GM10266 (cell line): Measurements from ENCODE around the gene KLHL35.
"Not testable (repeated sequence)": the region's sequence is repeated elsewhere in the genome, so short reads cannot be mapped to it uniquely, and the experiment has no call there.

ENCODE experiments used
- DNase-seq: peaks from one replicate; pipeline ENCODE4 v3.0.0; 2012; ENCODE audit errors: extremely low spot score
- TF ChIP-seq, protein P1 (sequence below): IDR thresholded peaks from 2 replicates; pipeline ENCODE4 v1.5.1; 2012; ENCODE audit warnings: mild to moderate bottlenecking, low read depth; ENCODE audit not compliant: control insufficient read depth, insufficient read depth; ENCODE audit errors: missing control alignments

Gene KLHL35

GRCh38 chr11:75383246-75383645 lies 49.8 kb downstream of the KLHL35 start:
- no peak for DNase-seq
- TF ChIP-seq, protein P1, sequence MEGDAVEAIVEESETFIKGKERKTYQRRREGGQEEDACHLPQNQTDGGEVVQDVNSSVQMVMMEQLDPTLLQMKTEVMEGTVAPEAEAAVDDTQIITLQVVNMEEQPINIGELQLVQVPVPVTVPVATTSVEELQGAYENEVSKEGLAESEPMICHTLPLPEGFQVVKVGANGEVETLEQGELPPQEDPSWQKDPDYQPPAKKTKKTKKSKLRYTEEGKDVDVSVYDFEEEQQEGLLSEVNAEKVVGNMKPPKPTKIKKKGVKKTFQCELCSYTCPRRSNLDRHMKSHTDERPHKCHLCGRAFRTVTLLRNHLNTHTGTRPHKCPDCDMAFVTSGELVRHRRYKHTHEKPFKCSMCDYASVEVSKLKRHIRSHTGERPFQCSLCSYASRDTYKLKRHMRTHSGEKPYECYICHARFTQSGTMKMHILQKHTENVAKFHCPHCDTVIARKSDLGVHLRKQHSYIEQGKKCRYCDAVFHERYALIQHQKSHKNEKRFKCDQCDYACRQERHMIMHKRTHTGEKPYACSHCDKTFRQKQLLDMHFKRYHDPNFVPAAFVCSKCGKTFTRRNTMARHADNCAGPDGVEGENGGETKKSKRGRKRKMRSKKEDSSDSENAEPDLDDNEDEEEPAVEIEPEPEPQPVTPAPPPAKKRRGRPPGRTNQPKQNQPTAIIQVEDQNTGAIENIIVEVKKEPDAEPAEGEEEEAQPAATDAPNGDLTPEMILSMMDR, result no peak

DNA sequence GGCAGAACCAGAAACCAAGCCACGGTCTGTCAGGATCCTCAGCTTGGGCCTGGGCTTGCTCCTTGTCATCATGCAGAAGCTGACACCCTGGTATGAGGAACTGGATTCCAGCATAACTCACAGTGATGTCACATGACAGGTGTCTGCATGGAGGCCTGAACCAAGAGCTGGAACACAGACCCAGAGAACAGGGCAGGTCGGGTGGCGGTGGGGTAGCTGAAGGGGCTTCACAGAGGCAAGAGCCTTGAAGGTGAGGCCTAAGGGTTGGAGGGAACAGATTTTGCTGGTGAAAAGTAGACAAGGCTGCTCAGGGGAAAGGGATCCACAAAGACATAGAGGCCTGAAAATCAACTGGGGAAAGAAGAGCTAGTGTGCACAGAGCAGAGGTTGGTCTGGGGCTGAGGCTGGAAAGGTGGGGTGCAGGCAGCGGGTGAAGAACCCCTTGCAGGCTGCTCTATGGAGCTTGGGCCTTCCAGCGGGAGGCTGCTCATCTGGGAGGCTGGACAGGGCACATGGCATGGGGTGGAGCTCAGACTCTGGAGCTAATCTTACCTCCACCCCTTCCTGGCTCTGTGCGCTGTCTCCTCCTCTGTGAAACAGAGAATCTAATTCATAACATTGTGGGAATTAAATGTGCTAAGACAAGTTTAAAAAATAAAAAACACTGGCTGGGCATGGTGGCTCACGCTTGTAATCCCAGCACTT lies 52.1 kb downstream of the KLHL35 start:
- no peak for DNase-seq
- TF ChIP-seq, protein P1, result no peak

- DNase-seq, result no peak
- TF ChIP-seq, protein P1, result no peak
These were observed 52.8 kb downstream of the KLHL35 start for GRCh38 chr11:75380245-75380644.

DNA sequence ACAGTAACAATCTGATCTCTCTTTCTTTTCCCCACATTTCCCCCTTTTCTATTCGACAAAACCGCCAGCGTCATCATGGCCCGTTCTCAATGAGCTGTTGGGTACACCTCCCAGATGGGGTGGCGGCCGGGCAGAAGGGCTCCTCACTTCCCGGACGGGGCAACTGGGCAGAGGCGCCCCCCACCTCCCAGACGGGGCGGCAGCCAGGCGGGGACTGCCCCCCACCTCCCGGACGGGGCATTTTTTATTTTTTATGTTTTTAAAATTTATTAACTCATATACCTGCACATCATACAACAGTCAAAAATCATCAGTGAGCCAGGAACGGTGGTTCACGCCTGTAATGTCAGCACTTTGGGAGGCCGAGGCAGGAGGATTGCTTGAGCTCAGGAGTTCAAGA lies 54.2 kb downstream of the KLHL35 start:
- DNase-seq, result not testable (repeated sequence)

DNA sequence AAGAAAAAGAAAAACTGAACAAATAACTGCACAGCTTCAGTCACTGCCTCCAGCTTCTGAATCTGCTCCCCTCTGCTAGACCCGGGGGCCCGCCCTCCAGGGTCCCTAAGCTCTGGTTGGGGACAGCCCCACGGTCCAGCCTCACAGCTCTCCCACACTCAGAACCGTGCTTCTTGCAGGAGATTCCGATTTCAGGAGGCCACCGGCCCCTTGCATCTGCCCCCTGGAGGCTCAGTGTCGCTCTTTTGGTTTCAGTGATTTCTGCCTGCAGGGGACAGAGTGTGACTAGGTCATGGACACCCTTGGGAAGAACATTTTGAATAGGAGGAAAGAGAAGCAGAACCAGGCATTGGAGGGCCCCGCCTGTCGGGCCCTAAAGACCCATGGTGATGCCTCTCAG lies 56.8 kb downstream of the KLHL35 start:
- TF ChIP-seq, protein P1, result no peak
- DNase-seq, result no peak

GRCh38 chr11:75375626-75376025 lies 57.4 kb downstream of the KLHL35 start:
- DNase-seq, result no peak

GRCh38 chr11:75374646-75375045 lies 58.4 kb downstream of the KLHL35 start:
- TF ChIP-seq, protein P1, result no peak
- no peak for DNase-seq

More at GRCh38 chr11:75375626-75376025, 57.4 kb downstream of the KLHL35 start:
- TF ChIP-seq, protein P1, result no peak

DNA sequence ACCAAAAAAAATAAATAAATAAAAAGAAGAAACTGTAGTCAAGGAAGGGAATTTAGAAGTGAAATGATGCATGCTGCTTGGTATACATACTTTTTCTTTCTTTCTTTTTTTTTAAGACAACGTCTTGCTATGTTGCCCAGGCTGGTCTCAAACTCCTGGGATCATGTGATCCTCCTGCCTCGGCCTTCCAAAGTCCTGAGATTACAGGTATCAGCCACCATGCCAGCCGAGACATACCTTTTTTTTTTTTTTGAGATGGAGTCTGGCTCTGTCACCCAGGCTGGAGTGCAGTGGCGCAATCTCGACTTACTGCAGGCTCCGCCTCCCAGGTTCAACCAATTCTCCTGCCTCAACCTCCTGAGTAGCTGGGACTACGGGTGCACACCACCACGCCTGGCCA lies 59.8 kb downstream of the KLHL35 start:
- TF ChIP-seq, protein P1, result no peak
- no peak for DNase-seq
